Measurements from ENCODE around the gene RBM4B. TPM values are rescaled to one million over a fixed set of nuclear protein-coding genes. Genes with fewer than 3 reads are reported as not detected.

RBM4B gene
- total RNA-seq, 2 donors from 2014 or later: 14.8 to 16.7 TPM

- peak; percentile 96 to 97 for ATAC-seq
- peaks cover 19% of the 10 kb centered on the region for H3K36me3 Mint-ChIP-seq
Measured at GRCh38 chr11:66616379-66617154, 61.1 kb downstream of the RBM4B start, which contains the start of gene RBM14. TSS of gene RBM14 (plus strand) at chr11:66616630. CDS start at chr11:66616721, 91 bp downstream.

More at GRCh38 chr11:66616379-66617154, 61.1 kb downstream of the RBM4B start, which contains the start of gene RBM14:
- Mint-ChIP-seq H3K27ac (peak within 1 kb of the TSS; percentile 97 to 99), H3K4me1 (ENCODE audit: low read depth in 2 of 2) (peaks cover 40% of the 10 kb centered on the region in 2 donors), H3K9me3 (no peaks in the 10 kb centered on the region), H3K4me3 (peak within 1 kb of the TSS; percentile 96), H3K27me3 (no peaks in the 10 kb centered on the region)
- peak; percentile 100 for DNase-seq (ENCODE audit: low spot score)

Other genes starting within 250 kb of the RBM4B start
- 100 to 1,000 TPM in 1 of 2 donors, 10 to 100 TPM in 1; 58.7 to 112 TPM for gene MRPL11, start 239.0 kb downstream of the RBM4B start, total RNA-seq
- 1 to 10 TPM; 5.4 to 6.0 TPM for gene PELI3, start 211.0 kb downstream of the RBM4B start, total RNA-seq
- 100 to 1,000 TPM in 1 of 2 donors, 10 to 100 TPM in 1; 77.4 to 122 TPM for gene DPP3, start 197.5 kb downstream of the RBM4B start, total RNA-seq
- 10 to 100 TPM; 20.5 to 21.7 TPM for gene BBS1, start 167.3 kb downstream of the RBM4B start, total RNA-seq
- gene ZDHHC24, start 131.8 kb downstream of the RBM4B start, total RNA-seq: 10 to 100 TPM; 15.9 to 19.5 TPM
- gene ACTN3, start 131.0 kb downstream of the RBM4B start, total RNA-seq: under 1 TPM; 0.12 to 0.73 TPM
- gene CTSF, start 109.3 kb downstream of the RBM4B start, total RNA-seq: 1 to 10 TPM; 2.7 to 3.8 TPM
- gene CCDC87, start 84.8 kb downstream of the RBM4B start, total RNA-seq: not detected
- gene CCS, start 84.7 kb downstream of the RBM4B start, total RNA-seq: 10 to 100 TPM; 29.0 to 31.0 TPM
- 100 to 1,000 TPM; 122 to 201 TPM for gene RBM14, start 61.3 kb downstream of the RBM4B start, total RNA-seq
- 100 to 1,000 TPM; 142 to 162 TPM for gene RBM4, start 39.2 kb downstream of the RBM4B start, total RNA-seq
- under 1 TPM in 1 of 2 donors, not detected in 1; 0.93 TPM for gene SPTBN2, start 51.3 kb upstream of the RBM4B start, total RNA-seq
- gene RCE1, start 165.6 kb upstream of the RBM4B start, total RNA-seq: 10 to 100 TPM; 26.8 to 37.9 TPM
- gene LRFN4, start 179.2 kb upstream of the RBM4B start, total RNA-seq: 1 to 10 TPM; 1.4 to 7.9 TPM

Measured in natural killer cell treated with Interleukin-12 subunit alpha and Interleukin-12 subunit beta and Interleukin-15 and Interleukin-18, amount 100 ng/mL, for 72 hours (primary cell).